Thyroid gland (tissue), 4 donors: ENCODE measurements around the gene BCKDHB. TPM values are rescaled to one million over a fixed set of nuclear protein-coding genes. Genes with fewer than 3 reads are reported as not detected.

Source experiments
- DNase-seq, 2 donors: peaks; one replicate each; pipeline ENCODE4 v3.0.0-alpha.2; 2019
- H3K27ac ChIP-seq, 3 donors: fragments of 200-600 bp; sonication (generic); 1 replicate in 2 of 3; 2 replicates in 1 of 3; pipeline ENCODE4 v1.5.1; 2016 to 2019; ENCODE audit warnings: mild to moderate bottlenecking in 1 of 3, moderate library complexity in 1 of 3
- H3K27me3 ChIP-seq: fragments of 200-600 bp; sonication (generic); one replicate; pipeline ENCODE4 v1.5.1; 2019
- H3K36me3 ChIP-seq, 2 donors: fragments of 200-600 bp; sonication (generic); one replicate each; pipeline ENCODE4 v1.5.1; 2016 to 2019
- H3K4me1 ChIP-seq, 2 donors: fragments of 200-600 bp; sonication (generic); one replicate each; pipeline ENCODE4 v1.5.1; 2017 to 2019
- H3K4me3 ChIP-seq, 3 donors: fragments of 200-600 bp; sonication (generic); replicated peaks in 1 of 3; 1 replicate in 2 of 3; 2 replicates in 1 of 3; pipeline ENCODE4 v1.5.1; 2016; ENCODE audit warnings: mild to moderate bottlenecking in 1 of 3
- H3K9me3 ChIP-seq: fragments of 200-600 bp; sonication (generic); one replicate; pipeline ENCODE4 v1.5.1; 2017
- POLR2A ChIP-seq, 2 donors: fragments of 450-650 bp; IDR thresholded peaks; one replicate each; pipeline ENCODE4 v1.6.1; 2017; ENCODE audit warnings: antibody characterized with exemption in 2 of 2, mild to moderate bottlenecking in 2 of 2, moderate library complexity in 1 of 2
- WGBS, 2 donors: methylation state at CpG; one replicate each; pipeline ENCODE4 v1.1.5; 2017; 5-methylcytosine and 5-hydroxymethylcytosine counted together
- intact Hi-C: fragments of 100-400 bp; cut with DNase I; formaldehyde crosslinking; loops from one replicate; pipeline ENCODE4 v1.15.1; 2023
- total RNA-seq, 4 donors: library from RNA; depleted of rRNA; stranded (reverse); fragments of >200 nt; gene quantifications; one replicate each; pipeline ENCODE4 v1.2.3, GENCODE V29; 2016
- TF ChIP-seq, protein P1 (sequence below), 6 experiments: fragments of 200-600 bp in 3 of 6; fragments of 450-650 bp in 3 of 6; sonication (generic) in 3 of 6; IDR thresholded peaks; one replicate each; pipeline ENCODE4 v1.5.1; 2016 to 2019; ENCODE audit warnings: antibody characterized with exemption in 6 of 6, mild to moderate bottlenecking in 2 of 6, inconsistent platforms in 1 of 6, moderate library complexity in 1 of 6

BCKDHB gene
- total RNA-seq, 4 donors from 2014 or later: 16.7 to 36.9 (median 24.4) TPM

DNA sequence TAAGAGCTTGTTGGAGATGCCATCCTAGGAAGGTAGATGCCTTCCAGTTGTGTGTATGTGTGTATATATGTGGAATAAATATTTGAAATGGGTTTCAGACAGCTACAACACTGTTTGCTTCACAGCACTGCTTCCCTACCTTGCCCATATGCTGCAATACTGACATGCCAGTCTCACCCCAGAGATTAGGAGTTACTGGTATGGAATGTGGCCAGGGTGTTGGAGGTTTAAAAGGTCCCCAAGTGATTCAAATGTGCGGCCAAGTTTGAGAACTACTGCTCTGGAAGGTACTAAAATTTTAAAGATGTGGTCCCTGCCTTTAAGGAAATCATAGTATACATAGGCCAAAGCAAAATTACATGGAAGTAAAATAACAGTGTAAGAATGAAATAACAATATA lies 39.5 kb downstream of the BCKDHB start:
- WGBS, 2 donors: 78 to 88% methylated on average over 1 of the region's 1 CpG
- no peak overlapping the region for H3K4me3 ChIP-seq
- H3K9me3 ChIP-seq: no peaks in the 10 kb centered on the region
- no peaks in the 10 kb centered on the region for H3K27me3 ChIP-seq
- no peak for DNase-seq
- intact Hi-C loops: no loop called here
- no peaks in the 10 kb centered on the region for H3K36me3 ChIP-seq
- TF ChIP-seq POLR2A (IDR thresholded peaks at IDR 0.05): no peak
- TF ChIP-seq, protein P1, sequence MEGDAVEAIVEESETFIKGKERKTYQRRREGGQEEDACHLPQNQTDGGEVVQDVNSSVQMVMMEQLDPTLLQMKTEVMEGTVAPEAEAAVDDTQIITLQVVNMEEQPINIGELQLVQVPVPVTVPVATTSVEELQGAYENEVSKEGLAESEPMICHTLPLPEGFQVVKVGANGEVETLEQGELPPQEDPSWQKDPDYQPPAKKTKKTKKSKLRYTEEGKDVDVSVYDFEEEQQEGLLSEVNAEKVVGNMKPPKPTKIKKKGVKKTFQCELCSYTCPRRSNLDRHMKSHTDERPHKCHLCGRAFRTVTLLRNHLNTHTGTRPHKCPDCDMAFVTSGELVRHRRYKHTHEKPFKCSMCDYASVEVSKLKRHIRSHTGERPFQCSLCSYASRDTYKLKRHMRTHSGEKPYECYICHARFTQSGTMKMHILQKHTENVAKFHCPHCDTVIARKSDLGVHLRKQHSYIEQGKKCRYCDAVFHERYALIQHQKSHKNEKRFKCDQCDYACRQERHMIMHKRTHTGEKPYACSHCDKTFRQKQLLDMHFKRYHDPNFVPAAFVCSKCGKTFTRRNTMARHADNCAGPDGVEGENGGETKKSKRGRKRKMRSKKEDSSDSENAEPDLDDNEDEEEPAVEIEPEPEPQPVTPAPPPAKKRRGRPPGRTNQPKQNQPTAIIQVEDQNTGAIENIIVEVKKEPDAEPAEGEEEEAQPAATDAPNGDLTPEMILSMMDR (IDR thresholded peaks at IDR 0.05): no peak
- peaks cover 13 to 19% of the 10 kb centered on the region in 2 donors for H3K4me1 ChIP-seq
- H3K27ac ChIP-seq: no peak overlapping the region

DNA sequence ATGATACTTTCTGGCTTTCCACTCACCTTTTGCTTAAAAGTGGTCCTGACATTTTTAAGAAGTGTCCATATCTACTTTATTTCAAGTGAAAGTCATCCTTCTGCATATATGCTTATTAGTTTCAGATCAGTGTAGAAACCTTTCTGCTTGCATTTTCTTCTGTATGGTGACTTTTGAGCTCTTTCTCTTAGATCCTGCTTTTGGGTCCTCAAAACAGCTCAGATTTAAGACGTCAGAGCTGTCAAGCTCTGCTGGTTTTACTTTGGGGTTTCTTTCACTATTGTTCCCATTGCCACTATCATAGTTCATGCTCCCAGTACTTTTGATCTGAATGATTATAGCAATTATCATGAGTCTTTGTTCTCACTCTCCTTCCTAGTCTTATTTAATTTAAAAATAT lies 41.7 kb downstream of the BCKDHB start:
- no peaks in the 10 kb centered on the region for H3K27me3 ChIP-seq
- intact Hi-C loops: no loop called here
- 91 to 98% methylated on average over 1 of the region's 1 CpG for WGBS, 2 donors

DNA sequence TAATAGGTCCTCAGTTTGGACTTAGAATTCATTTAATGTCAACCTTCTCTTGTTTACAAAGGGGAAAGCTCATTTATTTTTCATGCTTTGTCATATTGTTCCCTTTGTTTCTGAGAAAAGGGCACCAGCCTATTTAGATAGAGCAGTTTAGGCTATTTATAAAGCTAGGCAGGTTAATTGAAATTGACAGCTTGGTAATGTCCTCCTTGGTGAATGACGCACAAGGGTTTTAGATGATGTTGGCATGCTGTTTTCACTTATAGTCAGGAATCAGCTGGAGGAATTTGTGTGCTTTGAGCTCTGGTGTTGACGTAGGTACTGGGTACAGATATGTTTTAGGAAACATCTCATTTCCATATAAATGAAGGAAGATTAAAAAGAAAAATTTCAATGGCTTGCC lies 45.2 kb downstream of the BCKDHB start:
- no peak for TF ChIP-seq POLR2A (IDR thresholded peaks at IDR 0.05)
- TF ChIP-seq, protein P1 (IDR thresholded peaks at IDR 0.05): no peak
- 95 to 99% methylated on average over 2 of the region's 2 CpGs for WGBS, 2 donors

More for the DNA sequence above, 41.7 kb downstream of the BCKDHB start:
- DNase-seq: no peak
- Histone ChIP-seq H3K9me3 (no peaks in the 10 kb centered on the region), H3K27ac (no peak overlapping the region), H3K4me3 (no peak overlapping the region), H3K36me3 (no peaks in the 10 kb centered on the region), H3K4me1 (peaks cover 10 to 13% of the 10 kb centered on the region in 2 donors)
- TF ChIP-seq POLR2A (IDR thresholded peaks at IDR 0.05): no peak
- TF ChIP-seq, protein P1 (IDR thresholded peaks at IDR 0.05): no peak

DNA sequence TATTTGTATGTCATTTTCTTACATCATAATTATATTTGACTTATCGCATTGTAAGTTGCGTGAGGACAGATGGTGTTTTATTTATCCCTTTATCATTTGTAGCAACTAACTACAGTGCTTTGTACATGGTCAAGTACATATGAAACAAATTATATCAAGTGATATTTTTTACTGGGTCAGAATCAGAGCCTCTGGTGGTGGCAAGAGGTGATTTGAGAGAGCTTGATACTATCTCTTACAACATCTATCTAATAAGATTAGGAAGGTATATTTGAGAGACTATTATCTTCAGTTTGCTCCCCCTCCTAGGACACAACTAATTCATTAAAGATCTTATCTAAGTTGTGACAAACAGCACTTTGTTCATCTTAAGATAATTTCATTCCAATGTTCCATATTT lies 47.7 kb downstream of the BCKDHB start:
- Histone ChIP-seq H3K27me3 (no peaks in the 10 kb centered on the region), H3K4me3 (no peak overlapping the region), H3K36me3 (no peaks in the 10 kb centered on the region), H3K27ac (no peak overlapping the region), H3K4me1 (no peaks in the 10 kb centered on the region), H3K9me3 (no peaks in the 10 kb centered on the region)
- intact Hi-C loops: no loop called here
- no peak for TF ChIP-seq POLR2A (IDR thresholded peaks at IDR 0.05)
- TF ChIP-seq, protein P1 (IDR thresholded peaks at IDR 0.05): no peak
- 97 to 98% methylated on average over 2 of the region's 2 CpGs for WGBS, 2 donors
- no peak for DNase-seq

More for the DNA sequence above, 45.2 kb downstream of the BCKDHB start:
- Histone ChIP-seq H3K27ac (no peak overlapping the region), H3K36me3 (no peaks in the 10 kb centered on the region), H3K27me3 (no peaks in the 10 kb centered on the region), H3K9me3 (no peaks in the 10 kb centered on the region), H3K4me3 (no peak overlapping the region), H3K4me1 (no peaks in the 10 kb centered on the region)
- intact Hi-C loops: no loop called here
- no peak for DNase-seq

DNA sequence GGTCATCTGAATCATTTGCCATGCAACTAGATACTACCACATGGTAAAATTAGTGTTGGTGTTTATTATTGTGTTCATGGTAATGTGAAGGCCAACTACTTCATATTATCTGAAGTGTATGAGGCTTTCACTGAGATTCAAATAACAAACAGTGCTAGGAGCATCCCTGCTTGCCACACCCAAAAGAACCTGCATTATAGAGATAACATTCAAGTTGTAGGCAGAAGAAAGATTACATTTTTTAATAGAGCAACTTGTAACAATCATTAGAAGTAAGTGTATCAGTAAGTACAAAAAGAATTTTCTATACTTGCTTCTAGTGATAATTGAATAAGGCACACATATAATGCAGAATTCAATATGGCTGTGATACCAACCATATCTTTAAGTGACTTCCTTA lies 49.8 kb downstream of the BCKDHB start:
- no peaks in the 10 kb centered on the region for H3K36me3 ChIP-seq
- H3K4me1 ChIP-seq: no peaks in the 10 kb centered on the region
- TF ChIP-seq POLR2A (IDR thresholded peaks at IDR 0.05): no peak
- TF ChIP-seq, protein P1 (IDR thresholded peaks at IDR 0.05): no peak
- DNase-seq: no peak
- H3K27ac ChIP-seq: no peak overlapping the region
- H3K27me3 ChIP-seq: no peaks in the 10 kb centered on the region
- H3K4me3 ChIP-seq: no peak overlapping the region
- intact Hi-C loops: no loop called here
- no peaks in the 10 kb centered on the region for H3K9me3 ChIP-seq
